ENCODE measurements around the gene LRP5. TPM values are rescaled to one million over a fixed set of nuclear protein-coding genes. Genes with fewer than 3 reads are reported as not detected.

LRP5 gene
- total RNA-seq, 1 donor from 2014 or later: 65.0 TPM

DNA sequence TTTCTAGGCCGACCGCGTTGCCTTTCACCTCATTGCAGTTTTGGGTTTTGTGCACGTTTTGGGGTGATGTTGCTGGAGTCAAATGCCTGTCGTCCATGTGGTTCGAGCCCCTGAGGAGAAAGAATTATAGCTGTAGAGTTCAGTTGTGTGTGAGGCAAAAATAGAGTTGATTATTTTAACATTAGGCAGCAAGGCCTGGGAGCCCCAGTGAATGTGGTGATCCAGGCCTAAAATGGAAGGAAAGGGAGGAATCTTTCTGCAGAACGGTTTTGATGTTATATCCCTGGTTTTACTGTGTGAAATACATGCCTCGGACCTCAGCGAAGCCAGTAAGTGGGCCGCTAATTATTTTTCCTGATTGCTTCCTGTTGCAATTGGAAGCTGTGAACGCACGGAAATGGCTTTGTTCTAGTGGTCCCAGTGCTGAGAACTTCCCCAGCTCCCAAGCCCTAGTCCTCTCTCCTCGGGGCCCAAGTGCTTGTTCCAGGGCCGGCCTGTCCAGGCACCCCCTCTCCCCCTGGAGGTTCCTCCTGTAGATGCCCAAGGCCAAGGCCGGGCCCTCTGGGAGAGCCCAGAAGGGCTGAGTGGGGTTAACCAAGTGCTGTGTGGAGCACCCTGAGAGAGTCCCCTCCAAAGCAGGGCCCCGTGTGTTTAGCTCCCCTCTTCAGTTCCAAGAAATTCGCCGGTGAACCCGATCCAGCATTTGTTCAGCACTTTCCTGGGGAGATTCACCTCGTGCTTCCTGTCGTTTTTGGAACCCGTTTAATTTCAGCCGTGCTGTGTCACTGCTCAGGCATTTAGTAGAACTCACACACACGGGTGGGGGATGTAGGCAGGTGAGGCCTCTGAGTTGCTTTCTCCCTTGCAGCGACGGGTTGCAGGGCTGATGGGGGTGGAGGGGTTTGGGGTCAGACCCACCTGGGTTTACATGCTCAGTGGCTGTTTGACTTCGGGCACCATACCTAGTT, 2.1 kb downstream of the LRP5 start:
- no peak for DNase-seq (ENCODE audit: extremely low spot score, unreplicated experiment)
- no peaks in the 10 kb centered on the region for H3K9me3 Mint-ChIP-seq
- no peaks in the 10 kb centered on the region for H3K36me3 Mint-ChIP-seq
- peaks cover 40% of the 10 kb centered on the region for H3K4me1 Mint-ChIP-seq (ENCODE audit: unreplicated experiment)
- no peaks in the 10 kb centered on the region for H3K27me3 Mint-ChIP-seq
- peak overlapping the region; percentile 92 for H3K27ac Mint-ChIP-seq
- H3K4me3 Mint-ChIP-seq: peak overlapping the region; percentile 96
- TF ChIP-seq, protein P1, sequence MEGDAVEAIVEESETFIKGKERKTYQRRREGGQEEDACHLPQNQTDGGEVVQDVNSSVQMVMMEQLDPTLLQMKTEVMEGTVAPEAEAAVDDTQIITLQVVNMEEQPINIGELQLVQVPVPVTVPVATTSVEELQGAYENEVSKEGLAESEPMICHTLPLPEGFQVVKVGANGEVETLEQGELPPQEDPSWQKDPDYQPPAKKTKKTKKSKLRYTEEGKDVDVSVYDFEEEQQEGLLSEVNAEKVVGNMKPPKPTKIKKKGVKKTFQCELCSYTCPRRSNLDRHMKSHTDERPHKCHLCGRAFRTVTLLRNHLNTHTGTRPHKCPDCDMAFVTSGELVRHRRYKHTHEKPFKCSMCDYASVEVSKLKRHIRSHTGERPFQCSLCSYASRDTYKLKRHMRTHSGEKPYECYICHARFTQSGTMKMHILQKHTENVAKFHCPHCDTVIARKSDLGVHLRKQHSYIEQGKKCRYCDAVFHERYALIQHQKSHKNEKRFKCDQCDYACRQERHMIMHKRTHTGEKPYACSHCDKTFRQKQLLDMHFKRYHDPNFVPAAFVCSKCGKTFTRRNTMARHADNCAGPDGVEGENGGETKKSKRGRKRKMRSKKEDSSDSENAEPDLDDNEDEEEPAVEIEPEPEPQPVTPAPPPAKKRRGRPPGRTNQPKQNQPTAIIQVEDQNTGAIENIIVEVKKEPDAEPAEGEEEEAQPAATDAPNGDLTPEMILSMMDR (conservative IDR thresholded peaks at IDR 0.05): no peak

DNA sequence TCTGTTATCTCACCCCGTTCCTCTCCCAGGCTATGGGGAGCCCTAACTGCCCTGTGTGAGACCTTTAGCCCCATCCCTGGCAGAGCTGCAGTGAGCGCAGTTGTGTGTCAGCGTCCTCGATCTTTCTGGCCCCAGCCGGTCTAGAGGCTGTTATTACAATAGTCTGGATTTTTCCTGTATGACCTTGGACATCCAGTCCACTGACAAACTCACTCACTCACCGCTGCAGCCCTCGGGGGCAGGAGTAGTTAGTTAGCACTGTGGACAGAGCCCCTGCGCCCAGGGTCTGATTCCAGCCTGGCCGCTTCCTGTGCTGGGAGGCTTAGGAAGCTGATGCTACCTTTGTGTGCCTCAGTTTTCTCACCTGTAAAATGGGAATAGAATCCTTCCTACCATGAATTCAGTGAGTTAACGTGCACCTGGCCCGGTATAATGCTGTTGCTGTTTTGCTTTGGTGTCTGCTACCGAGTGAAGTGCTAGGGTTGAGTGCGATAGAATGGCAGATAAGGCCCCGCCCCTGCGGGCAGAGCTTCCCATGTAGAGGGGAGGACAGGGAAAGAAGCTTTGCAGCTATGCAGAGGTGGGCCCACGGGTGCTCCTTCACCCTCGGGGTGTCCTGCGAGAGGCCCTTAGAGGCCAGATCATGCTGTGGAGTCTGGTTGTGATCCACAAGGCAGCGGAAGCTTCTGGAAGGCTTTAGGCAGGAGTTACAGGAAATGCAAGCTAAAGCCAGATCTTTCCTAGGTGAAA, 3.0 kb downstream of the LRP5 start:
- peak overlapping the region; percentile 96 for H3K4me3 Mint-ChIP-seq
- H3K27me3 Mint-ChIP-seq: no peaks in the 10 kb centered on the region
- TF ChIP-seq, protein P1 (conservative IDR thresholded peaks at IDR 0.05): no peak
- DNase-seq (ENCODE audit: extremely low spot score, unreplicated experiment): no peak
- H3K27ac Mint-ChIP-seq: peak overlapping the region; percentile 92
- no peaks in the 10 kb centered on the region for H3K36me3 Mint-ChIP-seq
- no peaks in the 10 kb centered on the region for H3K9me3 Mint-ChIP-seq
- H3K4me1 Mint-ChIP-seq (ENCODE audit: unreplicated experiment): peaks cover 34% of the 10 kb centered on the region

DNA sequence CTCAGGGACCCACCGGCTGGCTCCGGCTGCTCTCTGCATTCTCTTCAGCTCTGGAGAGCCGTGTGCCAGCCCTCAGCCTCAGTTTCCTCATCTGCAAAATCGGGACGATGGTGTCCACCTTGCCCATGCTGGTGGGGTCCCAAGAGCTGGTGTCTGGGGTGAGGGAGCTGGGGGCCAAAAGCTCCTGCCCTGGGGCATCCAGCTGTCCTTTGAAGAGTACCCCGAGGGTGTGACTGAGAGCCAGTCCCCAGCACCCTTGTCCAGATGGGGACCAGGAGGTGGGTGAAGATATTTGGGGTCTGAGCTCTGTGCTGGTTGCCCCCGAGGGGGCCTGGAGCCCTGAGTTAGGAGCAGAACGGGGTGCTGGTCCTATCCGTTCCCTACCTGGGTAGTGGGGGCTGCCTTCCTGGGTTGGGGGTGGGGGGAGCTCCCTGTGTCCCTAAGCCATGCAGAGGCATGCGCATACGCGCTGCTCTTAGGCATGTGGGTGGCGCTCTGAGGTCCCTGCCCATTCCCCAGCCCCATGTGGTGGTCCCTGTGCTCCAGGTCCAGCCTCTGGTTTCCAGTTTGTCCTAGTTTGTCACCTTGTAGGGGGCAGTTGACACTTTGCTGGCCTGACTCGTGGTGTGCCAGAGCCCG, 4.9 kb downstream of the LRP5 start:
- TF ChIP-seq, protein P1 (conservative IDR thresholded peaks at IDR 0.05): no peak
- DNase-seq (ENCODE audit: extremely low spot score, unreplicated experiment): no peak
- Mint-ChIP-seq H3K36me3 (peaks cover 5% of the 10 kb centered on the region), H3K9me3 (no peaks in the 10 kb centered on the region), H3K27ac (no peak overlapping the region), H3K27me3 (no peaks in the 10 kb centered on the region), H3K4me1 (ENCODE audit: unreplicated experiment) (peaks cover 32% of the 10 kb centered on the region), H3K4me3 (no peak overlapping the region)

DNA sequence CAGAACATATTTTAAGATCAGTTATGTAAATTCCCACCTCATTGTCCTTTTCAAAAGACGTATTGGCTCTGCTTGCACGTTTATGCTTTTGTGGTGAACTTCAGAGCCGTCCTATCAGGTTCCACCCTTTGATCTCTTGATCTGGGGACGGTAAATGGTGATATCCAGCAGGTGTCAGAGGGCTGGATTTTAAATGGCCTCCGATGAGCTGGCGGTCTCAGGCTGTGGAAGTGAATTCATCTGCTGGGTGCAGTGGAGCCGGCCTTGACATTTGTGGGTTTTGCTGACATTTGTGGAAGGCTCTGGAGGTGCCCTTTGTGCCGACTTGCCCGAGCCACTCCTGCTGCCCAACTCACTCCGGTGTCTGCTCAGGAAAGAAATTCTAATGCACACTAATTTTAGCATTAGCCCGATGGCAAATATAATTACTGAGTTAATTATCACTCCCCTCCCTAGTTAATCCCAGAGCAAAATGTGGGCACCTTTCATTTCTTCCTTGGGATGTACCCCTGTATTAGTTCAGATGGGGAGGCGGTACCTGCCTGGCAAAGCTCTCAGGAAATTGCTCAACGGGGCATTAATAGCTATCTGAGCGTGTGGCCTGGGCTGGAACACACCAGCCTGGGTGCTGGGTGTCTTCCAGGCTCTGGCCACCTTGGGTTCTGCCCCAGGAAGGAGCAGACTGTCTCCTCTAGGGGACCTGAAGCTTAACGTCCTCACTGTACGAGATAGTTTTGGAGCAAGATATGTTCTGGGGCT, 9.1 kb downstream of the LRP5 start:
- no peak overlapping the region for H3K4me3 Mint-ChIP-seq
- H3K36me3 Mint-ChIP-seq: peaks cover 5% of the 10 kb centered on the region
- no peaks in the 10 kb centered on the region for H3K27me3 Mint-ChIP-seq
- no peak overlapping the region for H3K27ac Mint-ChIP-seq
- DNase-seq (ENCODE audit: extremely low spot score, unreplicated experiment): no peak
- TF ChIP-seq, protein P1 (conservative IDR thresholded peaks at IDR 0.05): no peak
- H3K4me1 Mint-ChIP-seq (ENCODE audit: unreplicated experiment): peaks cover 5% of the 10 kb centered on the region
- H3K9me3 Mint-ChIP-seq: no peaks in the 10 kb centered on the region

DNA sequence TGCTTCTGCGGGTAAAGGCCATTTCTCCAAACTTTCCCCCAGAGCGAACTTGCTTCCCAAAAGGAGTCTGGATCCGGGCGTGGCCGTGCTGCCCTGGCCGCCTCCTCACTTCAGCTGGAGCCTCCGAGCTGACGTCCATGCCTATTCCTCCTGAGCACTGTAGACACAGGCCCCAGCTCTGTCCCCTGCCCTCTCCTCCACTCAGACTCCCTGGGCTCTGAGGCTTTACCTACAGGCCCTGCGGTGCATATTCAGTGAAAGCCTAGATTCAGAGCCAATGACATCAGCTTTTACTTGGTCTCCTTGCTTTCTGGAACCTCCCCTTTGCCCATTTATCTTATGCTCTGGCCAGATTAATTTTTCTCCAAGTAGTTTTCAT, 9.7 kb downstream of the LRP5 start:
- Mint-ChIP-seq H3K27me3 (no peaks in the 10 kb centered on the region), H3K36me3 (peaks cover 5% of the 10 kb centered on the region), H3K4me3 (no peak overlapping the region), H3K4me1 (ENCODE audit: unreplicated experiment) (peaks cover 5% of the 10 kb centered on the region), H3K27ac (no peak overlapping the region), H3K9me3 (no peaks in the 10 kb centered on the region)
- no peak for DNase-seq (ENCODE audit: extremely low spot score, unreplicated experiment)
- TF ChIP-seq, protein P1 (conservative IDR thresholded peaks at IDR 0.05): no peak

All from type B pancreatic cell (in vitro differentiated cells).